Fibroblast of lung (primary cell): ENCODE measurements around the gene GET4.

ENCODE experiments used
- CTCF ChIP-seq, 2 donors: IDR thresholded peaks in 1 of 2; conservative IDR thresholded peaks in 1 of 2; 1 replicate in 1 of 2; 2 replicates in 1 of 2; pipeline ENCODE4 v1.5.1; 2011 to 2012; ENCODE audit warnings: low read length in 2 of 2, control low read depth in 1 of 2, inconsistent platforms in 1 of 2, low read depth in 1 of 2, mild to moderate bottlenecking in 1 of 2
- EZH2 ChIP-seq: IDR thresholded peaks from 2 replicates; pipeline ENCODE4 v1.5.1; 2012; ENCODE audit warnings: low read length, control low read depth, mild to moderate bottlenecking; ENCODE audit errors: missing control alignments

- TF ChIP-seq CTCF (conservative IDR thresholded peaks at IDR 0.05 in 1 of 2, IDR thresholded peaks at IDR 0.05 in 1 of 2; ENCODE audit: low read depth in 1 of 2, low read length in 2 of 2) (no peak), EZH2 (no peak)
Observed at GRCh38 chr7:897771-898376, 21.5 kb downstream of the GET4 start.
